Neural progenitor cell (in vitro differentiated cells): ENCODE measurements around the gene PSG6.
"Not testable (repeated sequence)": the region's sequence is repeated elsewhere in the genome, so short reads cannot be mapped to it uniquely, and the experiment has no call there.

Experiments
- CTCF ChIP-seq: fragments of 200-600 bp; sonication (generic); IDR thresholded peaks from 2 replicates; pipeline ENCODE4 v1.5.1; 2017; ENCODE audit warnings: antibody characterized with exemption, mild to moderate bottlenecking
- EZH2 ChIP-seq: fragments of 200-600 bp; sonication (generic); IDR thresholded peaks from 2 replicates; pipeline ENCODE4 v1.6.1; 2017; ENCODE audit warnings: antibody characterized with exemption, mild to moderate bottlenecking, moderate library complexity
- EZH2phosphoT487 ChIP-seq: fragments of 200-600 bp; sonication (generic); IDR thresholded peaks from 2 replicates; pipeline ENCODE4 v1.6.1; 2017; ENCODE audit warnings: antibody characterized with exemption

GRCh38 chr19:42916931-42917330 lies 763 bp downstream of the PSG6 start:
- not testable (repeated sequence) for TF ChIP-seq EZH2, EZH2phosphoT487, CTCF
